Thyroid gland (tissue), 4 donors: Measurements from ENCODE around the gene APBB1IP. TPM values are rescaled to one million over a fixed set of nuclear protein-coding genes. Genes with fewer than 3 reads are reported as not detected.

Experiments
- DNase-seq, 2 donors: peaks; one replicate each; pipeline ENCODE4 v3.0.0-alpha.2; 2019
- H3K27ac ChIP-seq, 3 donors: fragments of 200-600 bp; sonication (generic); 1 replicate in 2 of 3; 2 replicates in 1 of 3; pipeline ENCODE4 v1.5.1; 2016 to 2019; ENCODE audit warnings: mild to moderate bottlenecking in 1 of 3, moderate library complexity in 1 of 3
- H3K27me3 ChIP-seq: fragments of 200-600 bp; sonication (generic); one replicate; pipeline ENCODE4 v1.5.1; 2019
- H3K36me3 ChIP-seq, 2 donors: fragments of 200-600 bp; sonication (generic); one replicate each; pipeline ENCODE4 v1.5.1; 2016 to 2019
- H3K4me1 ChIP-seq, 2 donors: fragments of 200-600 bp; sonication (generic); one replicate each; pipeline ENCODE4 v1.5.1; 2017 to 2019
- H3K4me3 ChIP-seq, 3 donors: fragments of 200-600 bp; sonication (generic); replicated peaks in 1 of 3; 1 replicate in 2 of 3; 2 replicates in 1 of 3; pipeline ENCODE4 v1.5.1; 2016; ENCODE audit warnings: mild to moderate bottlenecking in 1 of 3
- H3K9me3 ChIP-seq: fragments of 200-600 bp; sonication (generic); one replicate; pipeline ENCODE4 v1.5.1; 2017
- POLR2A ChIP-seq, 2 donors: fragments of 450-650 bp; IDR thresholded peaks; one replicate each; pipeline ENCODE4 v1.6.1; 2017; ENCODE audit warnings: antibody characterized with exemption in 2 of 2, mild to moderate bottlenecking in 2 of 2, moderate library complexity in 1 of 2
- WGBS, 2 donors: methylation state at CpG; one replicate each; pipeline ENCODE4 v1.1.5; 2017; 5-methylcytosine and 5-hydroxymethylcytosine counted together
- intact Hi-C: fragments of 100-400 bp; cut with DNase I; formaldehyde crosslinking; loops from one replicate; pipeline ENCODE4 v1.15.1; 2023
- total RNA-seq, 4 donors: library from RNA; depleted of rRNA; stranded (reverse); fragments of >200 nt; gene quantifications; one replicate each; pipeline ENCODE4 v1.2.3, GENCODE V29; 2016
- TF ChIP-seq, protein P1 (sequence below), 6 experiments: fragments of 200-600 bp in 3 of 6; fragments of 450-650 bp in 3 of 6; sonication (generic) in 3 of 6; IDR thresholded peaks; one replicate each; pipeline ENCODE4 v1.5.1; 2016 to 2019; ENCODE audit warnings: antibody characterized with exemption in 6 of 6, mild to moderate bottlenecking in 2 of 6, inconsistent platforms in 1 of 6, moderate library complexity in 1 of 6

APBB1IP gene
- total RNA-seq, 4 donors from 2014 or later = 1.5 to 4.3 (median 2.2) TPM

- 91 to 100% methylated on average over 1 of the region's 1 CpG for WGBS, 2 donors
- H3K9me3 ChIP-seq = no peaks in the 10 kb centered on the region
- no peak for DNase-seq
- H3K27me3 ChIP-seq = no peaks in the 10 kb centered on the region
- H3K4me3 ChIP-seq = no peak overlapping the region
- no peak overlapping the region for H3K27ac ChIP-seq
- H3K36me3 ChIP-seq = no peaks in the 10 kb centered on the region
- no peaks in the 10 kb centered on the region for H3K4me1 ChIP-seq
- intact Hi-C loops = no loop called here
- no peak for TF ChIP-seq POLR2A (IDR thresholded peaks at IDR 0.05)
- TF ChIP-seq, protein P1, sequence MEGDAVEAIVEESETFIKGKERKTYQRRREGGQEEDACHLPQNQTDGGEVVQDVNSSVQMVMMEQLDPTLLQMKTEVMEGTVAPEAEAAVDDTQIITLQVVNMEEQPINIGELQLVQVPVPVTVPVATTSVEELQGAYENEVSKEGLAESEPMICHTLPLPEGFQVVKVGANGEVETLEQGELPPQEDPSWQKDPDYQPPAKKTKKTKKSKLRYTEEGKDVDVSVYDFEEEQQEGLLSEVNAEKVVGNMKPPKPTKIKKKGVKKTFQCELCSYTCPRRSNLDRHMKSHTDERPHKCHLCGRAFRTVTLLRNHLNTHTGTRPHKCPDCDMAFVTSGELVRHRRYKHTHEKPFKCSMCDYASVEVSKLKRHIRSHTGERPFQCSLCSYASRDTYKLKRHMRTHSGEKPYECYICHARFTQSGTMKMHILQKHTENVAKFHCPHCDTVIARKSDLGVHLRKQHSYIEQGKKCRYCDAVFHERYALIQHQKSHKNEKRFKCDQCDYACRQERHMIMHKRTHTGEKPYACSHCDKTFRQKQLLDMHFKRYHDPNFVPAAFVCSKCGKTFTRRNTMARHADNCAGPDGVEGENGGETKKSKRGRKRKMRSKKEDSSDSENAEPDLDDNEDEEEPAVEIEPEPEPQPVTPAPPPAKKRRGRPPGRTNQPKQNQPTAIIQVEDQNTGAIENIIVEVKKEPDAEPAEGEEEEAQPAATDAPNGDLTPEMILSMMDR (IDR thresholded peaks at IDR 0.05) = no peak
Observed at GRCh38 chr10:26513101-26513500, 75.0 kb downstream of the APBB1IP start.

DNA sequence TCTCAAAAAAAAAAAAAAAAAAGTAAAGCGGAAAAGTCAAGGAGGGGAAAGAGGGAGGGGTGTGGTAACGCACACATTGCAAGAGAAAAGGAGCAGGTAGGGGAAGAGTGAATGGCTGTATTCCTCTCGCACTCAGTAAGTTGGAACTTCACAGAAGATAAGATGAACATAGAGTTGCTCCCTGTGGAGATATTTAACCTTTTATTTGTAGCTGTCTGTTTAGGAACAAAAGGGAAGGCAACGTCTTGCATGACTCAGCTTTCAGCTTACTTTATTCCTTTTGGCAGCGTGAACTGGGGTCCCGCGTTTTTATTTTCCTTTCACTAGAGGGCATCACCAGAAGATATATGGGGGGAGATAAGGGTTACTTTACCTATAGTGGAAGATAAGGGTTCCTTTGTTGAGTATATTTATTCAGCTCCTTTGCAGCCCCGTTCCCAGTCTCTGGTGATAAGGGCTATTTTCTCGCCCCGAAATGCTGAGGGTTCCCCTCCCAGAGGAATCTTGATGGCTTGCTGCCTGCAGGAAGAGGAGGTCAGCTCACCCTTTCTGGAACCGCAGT lies 78.5 kb downstream of the APBB1IP start:
- Histone ChIP-seq H3K4me3 (no peak overlapping the region), H3K27ac (no peak overlapping the region), H3K36me3 (no peaks in the 10 kb centered on the region), H3K4me1 (no peaks in the 10 kb centered on the region), H3K9me3 (no peaks in the 10 kb centered on the region), H3K27me3 (no peaks in the 10 kb centered on the region)
- 17 to 22% methylated on average over 11 of the region's 11 CpGs for WGBS, 2 donors
- intact Hi-C loops = no loop called here
- DNase-seq = no peak
- TF ChIP-seq POLR2A (IDR thresholded peaks at IDR 0.05) = no peak
- TF ChIP-seq, protein P1 (IDR thresholded peaks at IDR 0.05) = no peak

GRCh38 chr10:26517141-26517867 lies 79.2 kb downstream of the APBB1IP start:
- Histone ChIP-seq H3K4me3 (no peak overlapping the region), H3K27ac (no peak overlapping the region), H3K4me1 (no peaks in the 10 kb centered on the region), H3K36me3 (no peaks in the 10 kb centered on the region), H3K9me3 (no peaks in the 10 kb centered on the region), H3K27me3 (no peaks in the 10 kb centered on the region)
- DNase-seq = no peak
- TF ChIP-seq, protein P1 (IDR thresholded peaks at IDR 0.05) = no peak
- no peak for TF ChIP-seq POLR2A (IDR thresholded peaks at IDR 0.05)
- 68 to 76% methylated on average over 9 of the region's 9 CpGs for WGBS, 2 donors
- intact Hi-C loops = no loop called here

- WGBS, 2 donors = 24 to 45% methylated on average over 1 of the region's 1 CpG
- no peaks in the 10 kb centered on the region for H3K9me3 ChIP-seq
- H3K4me1 ChIP-seq = no peaks in the 10 kb centered on the region
- no peak for DNase-seq
- no peak overlapping the region for H3K4me3 ChIP-seq
- intact Hi-C loops = no loop called here
- no peaks in the 10 kb centered on the region for H3K27me3 ChIP-seq
- TF ChIP-seq POLR2A (IDR thresholded peaks at IDR 0.05) = no peak
- TF ChIP-seq, protein P1 (IDR thresholded peaks at IDR 0.05) = no peak
- no peak overlapping the region for H3K27ac ChIP-seq
- H3K36me3 ChIP-seq = no peaks in the 10 kb centered on the region
Observed at GRCh38 chr10:26519803-26520202, 81.7 kb downstream of the APBB1IP start.

- no peak overlapping the region for H3K4me3 ChIP-seq
- no peaks in the 10 kb centered on the region for H3K9me3 ChIP-seq
- no peaks in the 10 kb centered on the region for H3K4me1 ChIP-seq
- H3K27me3 ChIP-seq = no peaks in the 10 kb centered on the region
- intact Hi-C loops = no loop called here
- no peak overlapping the region for H3K27ac ChIP-seq
- no peaks in the 10 kb centered on the region for H3K36me3 ChIP-seq
- WGBS, 2 donors = 70 to 77% methylated on average over 1 of the region's 1 CpG
- TF ChIP-seq, protein P1 (IDR thresholded peaks at IDR 0.05) = no peak
- no peak for TF ChIP-seq POLR2A (IDR thresholded peaks at IDR 0.05)
- DNase-seq = no peak
Observed at GRCh38 chr10:26520575-26520974, 82.4 kb downstream of the APBB1IP start.
